Neutrophil (primary cell): ENCODE measurements around the gene ATP2A3.
"Not testable (repeated sequence)": the region's sequence is repeated elsewhere in the genome, so short reads cannot be mapped to it uniquely, and the experiment has no call there.

Experiments
- H3K27ac ChIP-seq: fragments of 200-600 bp; sonication (generic); 2 replicates; pipeline ENCODE4 v1.5.1; 2016; ENCODE audit warnings: mild to moderate bottlenecking, moderate library complexity
- H3K27me3 ChIP-seq: fragments of 200-600 bp; sonication (generic); 2 replicates; pipeline ENCODE4 v1.6.0; 2016; ENCODE audit warnings: mild to moderate bottlenecking
- H3K36me3 ChIP-seq: fragments of 200-600 bp; sonication (generic); 2 replicates; pipeline ENCODE4 v1.5.1; 2017
- H3K4me1 ChIP-seq, 2 experiments: fragments of 200-600 bp in 1 of 2; sonication (generic) in 1 of 2; 1 replicate in 1 of 2; 2 replicates in 1 of 2; pipeline versions ENCODE4 v1.5.1 to v1.6.1; 2013 to 2016; ENCODE audit warnings: low read depth in 1 of 2, low read length in 1 of 2, mild to moderate bottlenecking in 1 of 2, moderate library complexity in 1 of 2; ENCODE audit not compliant: control insufficient read depth in 1 of 2, insufficient read depth in 1 of 2
- H3K4me3 ChIP-seq, 2 experiments: fragments of 200-600 bp in 1 of 2; sonication (generic) in 1 of 2; 1 replicate in 1 of 2; 2 replicates in 1 of 2; pipeline ENCODE4 v1.5.1; 2013 to 2016; ENCODE audit warnings: low read depth in 1 of 2, low read length in 1 of 2, mild to moderate bottlenecking in 1 of 2, moderate library complexity in 1 of 2
- H3K9me3 ChIP-seq: fragments of 200-600 bp; sonication (generic); 2 replicates; pipeline ENCODE4 v1.5.1; 2016
- TF ChIP-seq, protein P1 (sequence below): fragments of 200-600 bp; sonication (generic); IDR thresholded peaks from 2 replicates; pipeline ENCODE4 v1.5.1; 2016; ENCODE audit warnings: antibody characterized with exemption

ATP2A3 gene

DNA sequence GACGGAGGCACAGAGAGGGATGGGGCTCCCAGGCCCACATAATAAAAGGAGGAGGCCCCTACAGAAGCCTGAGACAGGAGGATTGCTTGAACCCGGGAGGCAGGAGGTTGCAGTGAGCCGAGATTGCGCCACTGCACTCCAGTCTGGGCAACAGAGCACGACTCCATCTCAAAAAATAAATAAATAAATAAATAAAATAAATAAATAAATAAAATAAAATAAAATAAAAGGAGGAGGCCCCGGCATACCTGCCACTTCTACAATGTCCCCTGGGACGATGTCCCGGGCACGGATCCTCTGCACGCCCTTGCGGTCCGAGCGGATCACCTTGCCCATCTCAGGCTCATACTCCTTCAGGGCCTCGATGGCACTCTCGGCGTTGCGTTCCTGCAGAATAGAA, 13.2 kb downstream of the ATP2A3 start:
- no peaks in the 10 kb centered on the region for H3K9me3 ChIP-seq
- H3K27ac ChIP-seq, result no peak overlapping the region
- H3K4me1 ChIP-seq, result no peaks in the 10 kb centered on the region
- no peak overlapping the region for H3K4me3 ChIP-seq
- H3K36me3 ChIP-seq, result peaks cover 94% of the 10 kb centered on the region
- H3K27me3 ChIP-seq, result no peaks in the 10 kb centered on the region
- TF ChIP-seq, protein P1, sequence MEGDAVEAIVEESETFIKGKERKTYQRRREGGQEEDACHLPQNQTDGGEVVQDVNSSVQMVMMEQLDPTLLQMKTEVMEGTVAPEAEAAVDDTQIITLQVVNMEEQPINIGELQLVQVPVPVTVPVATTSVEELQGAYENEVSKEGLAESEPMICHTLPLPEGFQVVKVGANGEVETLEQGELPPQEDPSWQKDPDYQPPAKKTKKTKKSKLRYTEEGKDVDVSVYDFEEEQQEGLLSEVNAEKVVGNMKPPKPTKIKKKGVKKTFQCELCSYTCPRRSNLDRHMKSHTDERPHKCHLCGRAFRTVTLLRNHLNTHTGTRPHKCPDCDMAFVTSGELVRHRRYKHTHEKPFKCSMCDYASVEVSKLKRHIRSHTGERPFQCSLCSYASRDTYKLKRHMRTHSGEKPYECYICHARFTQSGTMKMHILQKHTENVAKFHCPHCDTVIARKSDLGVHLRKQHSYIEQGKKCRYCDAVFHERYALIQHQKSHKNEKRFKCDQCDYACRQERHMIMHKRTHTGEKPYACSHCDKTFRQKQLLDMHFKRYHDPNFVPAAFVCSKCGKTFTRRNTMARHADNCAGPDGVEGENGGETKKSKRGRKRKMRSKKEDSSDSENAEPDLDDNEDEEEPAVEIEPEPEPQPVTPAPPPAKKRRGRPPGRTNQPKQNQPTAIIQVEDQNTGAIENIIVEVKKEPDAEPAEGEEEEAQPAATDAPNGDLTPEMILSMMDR, result no peak

DNA sequence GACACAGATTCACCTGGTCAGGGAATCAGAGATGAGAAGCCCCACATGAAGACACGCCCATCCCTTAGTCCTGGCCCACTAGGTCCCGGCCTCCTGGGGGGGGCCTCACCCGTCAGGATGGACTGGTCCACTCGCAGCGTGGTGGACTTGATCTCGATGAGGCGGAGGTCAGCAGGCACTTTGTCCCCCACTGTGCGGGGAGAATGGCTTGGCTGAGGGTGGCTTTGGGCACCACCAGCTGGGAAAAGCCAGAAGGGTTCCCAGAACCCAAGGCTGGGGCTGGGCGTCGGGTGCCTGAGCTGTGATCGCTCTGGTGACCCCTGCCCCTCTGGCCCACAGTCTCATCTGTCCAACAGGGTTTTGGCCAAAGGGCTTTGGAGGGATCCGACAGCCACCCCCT, 13.7 kb downstream of the ATP2A3 start:
- TF ChIP-seq, protein P1, result no peak
- no peak overlapping the region for H3K27ac ChIP-seq

DNA sequence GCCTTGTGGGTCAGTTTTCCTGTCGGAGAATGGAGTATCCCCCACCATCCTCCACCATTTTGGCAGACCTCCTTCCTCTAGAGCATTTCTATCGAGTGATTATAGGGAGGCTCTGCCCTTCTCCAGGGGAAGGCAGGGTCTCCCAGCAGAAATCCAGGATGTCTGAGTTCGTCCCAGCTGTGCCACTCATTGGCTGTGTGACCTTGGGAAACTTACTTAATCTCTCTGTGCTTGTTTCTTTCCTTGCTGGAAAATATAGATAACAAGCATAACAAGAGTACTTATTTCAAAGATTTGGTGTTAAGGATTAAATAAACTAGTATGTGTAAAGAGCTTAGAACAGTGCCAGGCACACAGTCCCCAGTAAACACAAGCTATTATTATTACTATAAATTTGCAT, 14.8 kb downstream of the ATP2A3 start:
- Histone ChIP-seq H3K36me3 (peaks cover 97% of the 10 kb centered on the region), H3K4me3 (no peak overlapping the region)

More for the DNA sequence above, 13.7 kb downstream of the ATP2A3 start:
- H3K4me3 ChIP-seq, result no peak overlapping the region
- peaks cover 96% of the 10 kb centered on the region for H3K36me3 ChIP-seq
- no peaks in the 10 kb centered on the region for H3K27me3 ChIP-seq
- no peaks in the 10 kb centered on the region for H3K4me1 ChIP-seq
- no peaks in the 10 kb centered on the region for H3K9me3 ChIP-seq

DNA sequence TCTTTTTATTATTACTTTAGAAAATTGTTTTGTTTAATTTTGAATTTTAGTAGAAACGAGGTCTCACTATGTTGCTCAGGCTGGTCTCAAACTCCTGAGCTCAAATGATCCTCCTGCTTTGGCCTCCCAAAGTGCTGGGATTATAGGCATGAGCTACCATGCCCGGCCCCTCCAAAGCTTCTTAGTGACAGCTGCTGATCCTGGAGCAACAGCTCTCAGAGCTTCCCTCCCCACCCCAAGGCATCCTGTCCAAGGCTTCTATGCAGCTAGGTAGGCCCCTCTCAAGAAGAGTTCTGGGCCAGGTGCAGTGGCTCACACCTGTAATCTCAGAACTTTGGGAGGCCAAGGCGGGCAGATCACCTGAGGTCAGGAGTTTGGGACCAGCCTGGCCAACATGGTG, 15.7 kb downstream of the ATP2A3 start:
- H3K27me3 ChIP-seq, H3K4me1 ChIP-seq, H3K9me3 ChIP-seq, H3K4me3 ChIP-seq, H3K27ac ChIP-seq: not testable (repeated sequence)
- peaks cover 100% of the 10 kb centered on the region for H3K36me3 ChIP-seq

More for the DNA sequence above, 14.8 kb downstream of the ATP2A3 start:
- Histone ChIP-seq H3K9me3 (no peaks in the 10 kb centered on the region), H3K27me3 (no peaks in the 10 kb centered on the region), H3K4me1 (no peaks in the 10 kb centered on the region), H3K27ac (peak overlapping the region; percentile 33)
- TF ChIP-seq, protein P1, result no peak

DNA sequence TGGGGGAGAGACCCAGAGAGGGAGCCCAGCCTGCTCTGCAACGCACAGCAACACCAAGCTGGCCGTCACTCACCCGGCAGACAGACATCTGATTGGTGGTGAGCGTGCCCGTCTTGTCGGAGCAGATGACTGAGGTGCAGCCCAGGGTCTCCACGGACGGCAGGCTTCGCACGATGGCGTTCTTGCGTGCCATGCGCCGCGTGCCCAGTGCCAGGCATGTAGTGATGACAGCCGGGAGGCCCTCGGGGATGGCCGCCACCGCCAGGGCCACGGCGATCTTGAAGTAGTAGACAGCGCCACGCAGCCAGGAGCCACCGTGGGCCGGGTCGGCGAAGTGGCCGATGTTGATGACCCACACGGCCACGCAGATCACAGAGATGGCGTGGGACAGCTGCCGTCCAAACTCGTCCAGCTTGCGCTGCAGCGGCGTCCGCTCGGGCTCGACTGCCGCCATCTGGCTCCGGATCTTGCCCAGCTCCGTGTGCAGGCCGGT, 16.9 kb downstream of the ATP2A3 start:
- Histone ChIP-seq H3K9me3 (no peaks in the 10 kb centered on the region), H3K4me3 (no peak overlapping the region), H3K4me1 (no peaks in the 10 kb centered on the region), H3K27me3 (no peaks in the 10 kb centered on the region), H3K36me3 (peaks cover 100% of the 10 kb centered on the region), H3K27ac (no peak overlapping the region)
- TF ChIP-seq, protein P1, result no peak

DNA sequence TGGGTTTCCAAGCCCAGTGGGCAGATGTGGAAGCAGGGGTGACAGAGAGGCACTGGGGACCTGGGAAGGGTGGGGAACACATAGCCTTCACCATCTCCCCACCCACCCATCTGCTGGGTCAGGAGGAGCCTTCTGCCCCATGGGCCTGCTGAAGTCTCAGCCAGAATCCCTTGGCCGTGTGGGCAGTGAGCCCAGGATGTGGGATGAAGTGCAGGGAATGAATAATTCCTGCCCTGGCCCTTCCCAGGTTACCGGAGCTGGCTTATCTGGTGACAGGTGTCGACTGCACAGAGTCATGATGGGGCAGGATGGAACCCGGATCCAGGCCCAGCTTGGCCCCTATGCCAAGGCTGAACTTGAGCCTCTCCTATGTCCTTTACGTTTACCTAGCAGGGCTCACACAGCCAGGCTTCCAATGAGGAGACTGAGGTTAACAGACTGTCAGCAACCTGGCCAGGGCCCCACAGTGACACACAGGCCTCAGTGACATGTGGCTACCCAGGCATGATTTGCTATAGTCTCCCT, 17.5 kb downstream of the ATP2A3 start:
- TF ChIP-seq, protein P1, result no peak
- no peaks in the 10 kb centered on the region for H3K4me1 ChIP-seq
- H3K27me3 ChIP-seq, result no peaks in the 10 kb centered on the region
- no peak overlapping the region for H3K4me3 ChIP-seq
- H3K9me3 ChIP-seq, result no peaks in the 10 kb centered on the region
- peak overlapping the region; percentile 20 for H3K27ac ChIP-seq
- peaks cover 100% of the 10 kb centered on the region for H3K36me3 ChIP-seq
